NCI-H526 (cell line): ENCODE data around the gene CGB8.
A peak's percentile ranks its signal among the peaks of the same experiment; 100 is the strongest.
"Not testable (repeated sequence)": the region's sequence is repeated elsewhere in the genome, so short reads cannot be mapped to it uniquely, and the experiment has no call there.

Experiments used
- DNase-seq, 2 experiments: peaks; one replicate each; lab custom pipeline; 2025; lab: John Stamatoyannopoulos, UW

Gene CGB8

GRCh38 chr19:49030323-49030722 is 18.6 kb downstream of the CGB8 start:
- DNase-seq: not testable (repeated sequence)

GRCh38 chr19:49029749-49030148 is 19.2 kb downstream of the CGB8 start:
- not testable (repeated sequence) for DNase-seq

- not testable (repeated sequence) for DNase-seq
Observed at GRCh38 chr19:49028686-49029085, 20.2 kb downstream of the CGB8 start.

GRCh38 chr19:49025599-49025998 is 23.3 kb downstream of the CGB8 start:
- not testable (repeated sequence) for DNase-seq

GRCh38 chr19:49025088-49025487 is 23.8 kb downstream of the CGB8 start:
- DNase-seq: not testable (repeated sequence)

GRCh38 chr19:49024233-49024632 is 24.7 kb downstream of the CGB8 start, which contains the start of gene CGB3:
Gene CGB3, minus strand, starts transcription at chr19:49024333. Its CDS starts 362 bp downstream, at chr19:49023971.
- DNase-seq: not testable (repeated sequence)

GRCh38 chr19:49022116-49022515 is 26.8 kb downstream of the CGB8 start:
- DNase-seq: no peak

- DNase-seq: peak in 1 of 2 experiments; percentile 13
Observed at GRCh38 chr19:49020931-49021895, 27.7 kb downstream of the CGB8 start.

GRCh38 chr19:49020342-49020741 is 28.6 kb downstream of the CGB8 start:
- DNase-seq: peak in 1 of 2 experiments; percentile 54

- DNase-seq: peak in 1 of 2 experiments; percentile 77
Observed at GRCh38 chr19:49019242-49019932, 29.5 kb downstream of the CGB8 start.

GRCh38 chr19:49018388-49019241 is 30.3 kb downstream of the CGB8 start:
- DNase-seq: peak in 1 of 2 experiments; percentile 28

GRCh38 chr19:49017666-49018351 is 31.1 kb downstream of the CGB8 start:
- peak; percentile 52 to 73 for DNase-seq

- no peak for DNase-seq
Observed at GRCh38 chr19:49017041-49017665, 31.8 kb downstream of the CGB8 start, which contains the start of gene LHB. Gene LHB, minus strand, starts transcription at chr19:49017091. Its CDS starts 10 bp downstream, at chr19:49017081.

GRCh38 chr19:49016067-49016839 is 32.7 kb downstream of the CGB8 start:
- DNase-seq: no peak

- DNase-seq: no peak
Observed at GRCh38 chr19:49014870-49015255, 34.0 kb downstream of the CGB8 start.

GRCh38 chr19:49014123-49014869 is 34.6 kb downstream of the CGB8 start:
- DNase-seq: no peak

GRCh38 chr19:49011194-49011593 is 37.7 kb downstream of the CGB8 start:
- DNase-seq: no peak

- no peak for DNase-seq
Observed at GRCh38 chr19:49010453-49010852, 38.5 kb downstream of the CGB8 start.

- no peak for DNase-seq
Observed at GRCh38 chr19:49009828-49010227, 39.1 kb downstream of the CGB8 start.
